OCI-LY1 (cell line): Measurements from ENCODE around the gene ACTR8.

Experiments
- CTCF ChIP-seq: fragments of 200-600 bp; sonication (generic), shearing (Covaris generic); IDR thresholded peaks from 2 replicates; pipeline ENCODE4 v1.5.1; 2017; ENCODE audit warnings: mild to moderate bottlenecking, antibody characterized with exemption, low read length, moderate library complexity, mixed read lengths
- EZH2 ChIP-seq: fragments of 200-600 bp; sonication (generic), shearing (Covaris generic); IDR thresholded peaks from 2 replicates; pipeline ENCODE4 v1.8.0; 2017; ENCODE audit warnings: borderline replicate concordance, mixed run types, mild to moderate bottlenecking, antibody characterized with exemption, low read length, moderate library complexity, mixed read lengths

- TF ChIP-seq CTCF, result no peak
- TF ChIP-seq EZH2, result no peak
Measured at GRCh38 chr3:53850895-53851294, 31.1 kb downstream of the ACTR8 start.
